Endodermal cell (in vitro differentiated cells): ENCODE measurements around the gene LST1. TPM values are rescaled to one million over a fixed set of nuclear protein-coding genes. Genes with fewer than 3 reads are reported as not detected.
A peak's percentile ranks its signal among the peaks of the same experiment; 100 is the strongest.

Source experiments
- DNase-seq: peaks from one replicate; pipeline ENCODE4 v3.0.0-alpha.2; 2017
- H3K27ac ChIP-seq: 2 replicates; pipeline ENCODE4 v1.5.1; 2013; ENCODE audit warnings: mild to moderate bottlenecking, low read depth, low read length, moderate library complexity
- H3K27me3 ChIP-seq: 2 replicates; pipeline ENCODE4 v1.6.1; 2013; ENCODE audit warnings: mild to moderate bottlenecking, low read length, moderate library complexity; ENCODE audit not compliant: insufficient read depth, control insufficient read depth, poor library complexity, severe bottlenecking
- H3K36me3 ChIP-seq: 2 replicates; pipeline ENCODE4 v1.7.0; 2013; ENCODE audit warnings: mild to moderate bottlenecking, low read length, moderate library complexity; ENCODE audit not compliant: control insufficient read depth, insufficient read depth
- H3K4me1 ChIP-seq: one replicate; pipeline ENCODE4 v1.7.0; 2013; ENCODE audit warnings: low read length; ENCODE audit not compliant: control insufficient read depth, insufficient read depth
- H3K4me3 ChIP-seq: 2 replicates; pipeline ENCODE4 v1.5.1; 2013; ENCODE audit warnings: mild to moderate bottlenecking, low read length, moderate library complexity
- H3K9ac ChIP-seq: 2 replicates; pipeline ENCODE4 v1.6.1; 2013; ENCODE audit warnings: mild to moderate bottlenecking, low read length, moderate library complexity; ENCODE audit not compliant: poor library complexity, severe bottlenecking; ENCODE audit errors: extremely low read depth
- H3K9me3 ChIP-seq: 2 replicates; pipeline ENCODE4 v1.6.1; 2013; ENCODE audit warnings: mild to moderate bottlenecking, low read length, moderate library complexity; ENCODE audit not compliant: control insufficient read depth
- H3K27ac Mint-ChIP-seq: 2 replicates; pipeline ENCODE4 v1.8.0; 2020; ENCODE audit warnings: mixed read lengths
- H3K27me3 Mint-ChIP-seq: 2 replicates; pipeline ENCODE4 v1.8.0; 2021; ENCODE audit warnings: mild to moderate bottlenecking, mixed read lengths; ENCODE audit not compliant: insufficient read depth
- H3K36me3 Mint-ChIP-seq: 2 replicates; pipeline ENCODE4 v1.8.0; 2020; ENCODE audit warnings: low read depth, mixed read lengths
- H3K4me1 Mint-ChIP-seq: 2 replicates; pipeline ENCODE4 v1.8.0; 2020; ENCODE audit warnings: mixed read lengths
- H3K4me3 Mint-ChIP-seq: 2 replicates; pipeline ENCODE4 v1.8.0; 2020; ENCODE audit warnings: mild to moderate bottlenecking, moderate library complexity, mixed read lengths
- H3K9me3 Mint-ChIP-seq: 2 replicates; pipeline ENCODE4 v1.8.0; 2020; ENCODE audit warnings: mild to moderate bottlenecking, mixed read lengths
- WGBS, 2 experiments: methylation state at CpG; one replicate each; pipeline versions ENCODE4 v1.1.5 to v1.1.7; 2013; ENCODE audit warnings: missing lambda C conversion rate in 2 of 2, mixed read lengths in 1 of 2; ENCODE audit not compliant: insufficient coverage in 1 of 2, insufficient read length in 1 of 2; 5-methylcytosine and 5-hydroxymethylcytosine counted together
- total RNA-seq, 2 donors: library from RNA; stranded (reverse); fragmentation: NEBNext Ultra II Directional in 1 of 2; extraction: Animal tissue kit (Norgen Biotek cat#: 25700) in 1 of 2; gene quantifications; 2 replicates in 1 of 2; 3 replicates in 1 of 2; pipeline ENCODE4 v1.2.1, GENCODE V29; 2021
- TF ChIP-seq, protein P1 (sequence below): fragments of 200-600 bp; sonication (generic); conservative IDR thresholded peaks from 2 replicates; pipeline ENCODE4 v1.5.0; 2021; ENCODE audit warnings: antibody characterized with exemption, mild to moderate bottlenecking

LST1 gene
- total RNA-seq, 2 donors from 2014 or later, result not detected

GRCh38 chr6:31619805-31620585, 33.9 kb downstream of the LST1 start:
- no peaks in the 10 kb centered on the region for H3K27me3 Mint-ChIP-seq
- H3K4me3 Mint-ChIP-seq, result peak overlapping the region; percentile 89
- 1% methylated on average over 20 to 50 of the region's 50 CpGs for WGBS, 2 experiments
- DNase-seq, result peak; percentile 99
- peak overlapping the region; percentile 99 for H3K27ac Mint-ChIP-seq
- Histone ChIP-seq H3K27me3 (no peaks in the 10 kb centered on the region), H3K4me3 (peak overlapping the region; percentile 78), H3K4me1 (no peaks in the 10 kb centered on the region), H3K9ac (peak overlapping the region; percentile 82), H3K36me3 (peaks cover 31% of the 10 kb centered on the region), H3K27ac (peak overlapping the region; percentile 100), H3K9me3 (no peaks in the 10 kb centered on the region)
- no peaks in the 10 kb centered on the region for H3K9me3 Mint-ChIP-seq
- peaks cover 35% of the 10 kb centered on the region for H3K36me3 Mint-ChIP-seq
- peaks cover 22% of the 10 kb centered on the region for H3K4me1 Mint-ChIP-seq
- TF ChIP-seq, protein P1, sequence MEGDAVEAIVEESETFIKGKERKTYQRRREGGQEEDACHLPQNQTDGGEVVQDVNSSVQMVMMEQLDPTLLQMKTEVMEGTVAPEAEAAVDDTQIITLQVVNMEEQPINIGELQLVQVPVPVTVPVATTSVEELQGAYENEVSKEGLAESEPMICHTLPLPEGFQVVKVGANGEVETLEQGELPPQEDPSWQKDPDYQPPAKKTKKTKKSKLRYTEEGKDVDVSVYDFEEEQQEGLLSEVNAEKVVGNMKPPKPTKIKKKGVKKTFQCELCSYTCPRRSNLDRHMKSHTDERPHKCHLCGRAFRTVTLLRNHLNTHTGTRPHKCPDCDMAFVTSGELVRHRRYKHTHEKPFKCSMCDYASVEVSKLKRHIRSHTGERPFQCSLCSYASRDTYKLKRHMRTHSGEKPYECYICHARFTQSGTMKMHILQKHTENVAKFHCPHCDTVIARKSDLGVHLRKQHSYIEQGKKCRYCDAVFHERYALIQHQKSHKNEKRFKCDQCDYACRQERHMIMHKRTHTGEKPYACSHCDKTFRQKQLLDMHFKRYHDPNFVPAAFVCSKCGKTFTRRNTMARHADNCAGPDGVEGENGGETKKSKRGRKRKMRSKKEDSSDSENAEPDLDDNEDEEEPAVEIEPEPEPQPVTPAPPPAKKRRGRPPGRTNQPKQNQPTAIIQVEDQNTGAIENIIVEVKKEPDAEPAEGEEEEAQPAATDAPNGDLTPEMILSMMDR, result no peak

GRCh38 chr6:31620586-31621319, 34.7 kb downstream of the LST1 start, which contains the start of gene PRRC2A:
Gene PRRC2A (plus strand): TSS chr6:31620715. CDS start chr6:31622790, 2,075 bp downstream.
- DNase-seq, result no peak

DNA sequence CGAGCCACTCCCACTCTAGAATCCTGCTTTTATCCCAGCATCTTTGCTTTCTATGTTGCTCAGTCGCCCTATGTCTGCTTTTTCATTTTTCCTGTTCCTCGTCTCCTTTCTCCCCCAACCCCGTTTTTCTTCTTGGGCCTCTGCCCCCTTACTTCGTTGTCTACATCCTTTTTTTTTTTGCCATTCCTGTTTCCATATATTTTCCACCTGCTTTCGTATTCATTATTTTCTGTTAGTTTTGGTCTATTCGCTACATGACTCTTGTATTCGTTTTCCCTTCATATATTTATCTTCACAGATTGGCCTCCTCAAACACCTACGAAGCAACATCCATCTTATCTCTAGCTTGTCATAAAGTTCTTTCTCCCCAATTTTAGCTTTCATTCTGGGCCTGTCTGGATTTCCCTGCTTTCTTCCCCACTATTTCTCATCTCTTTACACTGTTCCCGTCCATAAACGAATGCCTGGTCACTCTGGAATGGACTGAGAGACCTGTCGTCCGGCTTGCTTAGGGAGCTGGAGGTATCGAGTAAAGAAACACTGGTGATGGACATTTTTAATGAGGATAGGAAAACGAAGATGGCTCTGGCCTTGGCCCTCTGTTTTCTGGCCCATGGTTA, 35.4 kb downstream of the LST1 start:
- H3K36me3 ChIP-seq, result peaks cover 45% of the 10 kb centered on the region
- TF ChIP-seq, protein P1, result no peak
- WGBS, 2 experiments, result 5 to 6% methylated on average over 11 to 15 of the region's 15 CpGs
- peak overlapping the region; percentile 93 for H3K27ac Mint-ChIP-seq
- H3K4me1 Mint-ChIP-seq, result peaks cover 13% of the 10 kb centered on the region
- H3K9me3 ChIP-seq, result no peaks in the 10 kb centered on the region
- peak overlapping the region; percentile 89 for H3K4me3 Mint-ChIP-seq
- peak overlapping the region; percentile 99 for H3K9ac ChIP-seq
- H3K4me1 ChIP-seq, result no peaks in the 10 kb centered on the region
- peak overlapping the region; percentile 100 for H3K27ac ChIP-seq
- no peaks in the 10 kb centered on the region for H3K27me3 Mint-ChIP-seq
- H3K36me3 Mint-ChIP-seq, result peaks cover 49% of the 10 kb centered on the region
- peak overlapping the region; percentile 99 for H3K4me3 ChIP-seq
- DNase-seq, result no peak
- no peaks in the 10 kb centered on the region for H3K27me3 ChIP-seq
- no peaks in the 10 kb centered on the region for H3K9me3 Mint-ChIP-seq

More at GRCh38 chr6:31620586-31621319, 34.7 kb downstream of the LST1 start, which contains the start of gene PRRC2A:
- Histone ChIP-seq H3K9ac (peak within 1 kb of the TSS; percentile 99), H3K36me3 (peaks cover 38% of the 10 kb centered on the region), H3K27me3 (no peaks in the 10 kb centered on the region), H3K27ac (peak within 1 kb of the TSS; percentile 100), H3K4me3 (peak within 1 kb of the TSS; percentile 99), H3K4me1 (no peaks in the 10 kb centered on the region), H3K9me3 (no peaks in the 10 kb centered on the region)
- H3K9me3 Mint-ChIP-seq, result no peaks in the 10 kb centered on the region
- 0 to 1% methylated on average over 12 to 65 of the region's 67 CpGs for WGBS, 2 experiments
- no peaks in the 10 kb centered on the region for H3K27me3 Mint-ChIP-seq
- H3K4me3 Mint-ChIP-seq, result peak within 1 kb of the TSS; percentile 89
- TF ChIP-seq, protein P1, result no peak
- peaks cover 43% of the 10 kb centered on the region for H3K36me3 Mint-ChIP-seq
- H3K27ac Mint-ChIP-seq, result peak within 1 kb of the TSS; percentile 99
- H3K4me1 Mint-ChIP-seq, result peaks cover 15% of the 10 kb centered on the region
